ENCODE data around the gene COL4A2. TPM values are rescaled to one million over a fixed set of nuclear protein-coding genes. Genes with fewer than 3 reads are reported as not detected.
A peak's percentile ranks its signal among the peaks of the same experiment; 100 is the strongest.

COL4A2 gene
- total RNA-seq, 4 donors from 2014 or later = 56.6 to 139 (median 89.1) TPM

DNA sequence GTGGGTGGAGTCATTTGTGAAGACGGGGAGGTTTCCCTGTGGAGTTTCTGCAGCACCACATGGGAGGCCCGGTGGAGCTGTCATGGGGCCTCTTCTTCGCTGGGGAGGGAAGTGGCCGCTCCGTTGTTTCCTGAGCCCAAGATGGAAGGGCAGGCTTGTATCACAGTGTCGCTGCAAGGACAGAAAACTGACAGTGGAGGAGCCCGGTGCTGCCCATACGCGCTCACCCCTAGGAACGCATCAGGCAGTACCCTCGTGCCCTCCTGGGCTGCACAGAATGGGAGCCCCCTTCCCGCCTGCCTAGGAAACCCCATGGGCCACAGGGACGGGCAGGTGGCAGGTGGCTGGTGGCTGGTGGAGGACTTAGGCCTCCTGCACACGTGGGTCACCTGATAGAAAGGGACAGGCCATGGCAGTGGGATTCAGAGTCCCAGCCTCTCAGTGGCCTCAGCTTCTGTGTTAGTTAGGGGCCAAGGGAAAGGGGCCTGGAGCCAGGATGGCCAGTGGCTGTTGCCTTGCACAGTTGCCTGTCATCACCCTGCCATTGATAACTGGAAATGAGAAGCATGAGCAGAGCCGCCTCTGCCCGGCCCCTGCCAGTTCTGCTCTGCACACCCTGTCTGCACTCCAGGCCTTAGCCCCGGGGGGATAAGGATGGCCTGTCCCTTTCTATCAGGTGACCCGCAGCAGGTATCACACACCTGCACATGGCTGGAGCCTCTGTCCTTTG is 7.6 kb downstream of the COL4A2 start:
- TF ChIP-seq CTCF (IDR thresholded peaks at IDR 0.05) (no peak), POLR2A (IDR thresholded peaks at IDR 0.05) (no peak)
- H3K36me3 ChIP-seq = peaks cover 0 to 8% (median 0%) of the 10 kb centered on the region in 3 donors
- H3K27ac ChIP-seq = peak overlapping the region in 2 of 4 donors; percentile 10 to 54
- no peak for DNase-seq
- H3K9me3 ChIP-seq = no peaks in the 10 kb centered on the region
- no peaks in the 10 kb centered on the region for H3K27me3 ChIP-seq
- no peak overlapping the region for H3K4me3 ChIP-seq
- peaks cover 0 to 10% (median 0%) of the 10 kb centered on the region in 4 donors for H3K4me1 ChIP-seq

- TF ChIP-seq CTCF (IDR thresholded peaks at IDR 0.05) = no peak
- TF ChIP-seq POLR2A (IDR thresholded peaks at IDR 0.05) = no peak
- Histone ChIP-seq H3K4me1 (peaks cover 0 to 5% (median 0%) of the 10 kb centered on the region in 4 donors), H3K4me3 (no peak overlapping the region), H3K27me3 (no peaks in the 10 kb centered on the region), H3K27ac (peak overlapping the region in 1 of 4 donors; percentile 54), H3K9me3 (no peaks in the 10 kb centered on the region), H3K36me3 (peaks cover 0 to 8% (median 0%) of the 10 kb centered on the region in 3 donors)
- DNase-seq = no peak
These were observed 9.1 kb downstream of the COL4A2 start for GRCh38 chr13:110316196-110316595.

DNA sequence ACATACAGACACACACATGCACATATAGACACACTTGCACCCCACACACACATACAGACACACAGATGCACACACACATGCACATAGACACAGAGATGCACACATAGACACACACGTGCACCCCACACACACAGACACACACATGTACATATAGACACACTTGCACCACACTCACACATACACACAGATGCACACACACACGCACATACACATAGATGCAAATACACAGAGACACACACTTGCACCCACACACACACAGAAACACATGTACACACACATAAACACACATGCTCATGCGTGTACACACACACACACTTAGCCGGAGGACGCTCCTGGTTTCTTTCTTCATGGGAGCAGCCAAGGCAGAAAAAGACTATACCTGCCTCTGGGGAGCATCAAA is 10.0 kb downstream of the COL4A2 start:
- Histone ChIP-seq H3K27me3 (no peaks in the 10 kb centered on the region), H3K36me3 (peaks cover 0 to 8% (median 0%) of the 10 kb centered on the region in 3 donors), H3K27ac (no peak overlapping the region), H3K9me3 (no peaks in the 10 kb centered on the region), H3K4me1 (no peaks in the 10 kb centered on the region), H3K4me3 (no peak overlapping the region)
- DNase-seq = no peak
- TF ChIP-seq POLR2A (IDR thresholded peaks at IDR 0.05) (no peak), CTCF (IDR thresholded peaks at IDR 0.05) (no peak)

DNA sequence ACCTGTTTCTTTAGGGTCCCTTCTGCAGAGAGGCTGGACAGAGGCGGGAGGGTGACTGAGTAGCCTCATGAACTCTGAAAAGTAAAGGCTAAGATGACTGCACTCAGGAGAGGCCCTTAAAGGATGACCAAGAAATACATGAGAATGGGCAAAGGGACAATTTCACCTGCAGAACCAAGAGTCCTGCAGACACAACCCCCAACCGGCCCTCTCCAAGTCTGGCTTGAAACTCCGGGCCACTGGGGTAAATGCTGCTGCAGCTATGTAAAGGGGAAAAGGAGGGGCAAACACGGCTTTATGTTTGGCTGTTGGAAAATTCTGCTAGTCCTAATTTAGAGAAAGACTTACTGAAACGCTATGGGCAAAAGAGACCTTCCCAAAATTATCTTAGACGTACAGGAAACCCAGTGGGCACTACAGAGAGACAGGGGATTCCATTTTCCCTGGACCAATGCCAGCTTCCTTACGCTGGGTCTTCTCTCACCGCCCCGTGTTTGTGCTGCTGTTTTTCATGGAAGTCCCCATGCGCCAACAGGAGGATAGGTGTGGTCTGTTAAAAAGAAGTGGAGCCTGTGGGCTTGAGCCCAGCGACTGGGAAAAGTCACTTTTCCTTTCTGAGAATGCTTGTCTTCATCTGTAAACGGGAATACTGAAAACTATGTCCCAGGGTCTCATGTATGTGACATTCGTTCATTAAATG is 10.6 kb downstream of the COL4A2 start:
- DNase-seq = no peak
- Histone ChIP-seq H3K36me3 (peaks cover 0 to 8% (median 0%) of the 10 kb centered on the region in 3 donors), H3K27me3 (no peaks in the 10 kb centered on the region), H3K9me3 (no peaks in the 10 kb centered on the region), H3K4me3 (no peak overlapping the region), H3K4me1 (no peaks in the 10 kb centered on the region), H3K27ac (no peak overlapping the region)
- TF ChIP-seq POLR2A (IDR thresholded peaks at IDR 0.05) = no peak
- TF ChIP-seq CTCF (IDR thresholded peaks at IDR 0.05) = no peak

DNA sequence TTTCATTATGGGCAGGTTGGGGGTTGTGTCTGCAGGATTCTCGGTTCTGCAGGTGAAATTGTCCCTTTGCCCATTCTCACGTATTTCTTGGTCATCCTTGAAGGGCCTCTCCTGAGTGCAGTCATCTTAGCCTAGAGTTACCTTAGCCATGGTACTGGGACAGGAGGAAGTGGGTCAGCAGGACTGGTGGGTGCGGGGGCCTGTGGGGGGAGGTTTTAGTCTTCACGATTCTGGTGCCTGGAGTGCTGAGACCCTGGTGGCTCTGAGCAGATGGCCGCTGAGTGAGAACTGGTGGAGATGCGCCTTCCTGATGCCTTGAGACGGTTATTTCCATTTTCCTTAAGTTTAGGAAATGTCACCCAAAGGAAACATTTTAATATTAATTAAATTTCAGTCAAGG is 11.8 kb downstream of the COL4A2 start:
- Histone ChIP-seq H3K27ac (peak overlapping the region in 1 of 4 donors; percentile 44), H3K4me1 (no peaks in the 10 kb centered on the region), H3K36me3 (peaks cover 0 to 8% (median 0%) of the 10 kb centered on the region in 3 donors), H3K4me3 (no peak overlapping the region), H3K27me3 (no peaks in the 10 kb centered on the region), H3K9me3 (no peaks in the 10 kb centered on the region)
- no peak for TF ChIP-seq POLR2A (IDR thresholded peaks at IDR 0.05)
- TF ChIP-seq CTCF (IDR thresholded peaks at IDR 0.05) = no peak
- DNase-seq = no peak
